WTC11 (cell line): ENCODE results near the gene IGF2BP3. TPM values are rescaled to one million over a fixed set of nuclear protein-coding genes. Genes with fewer than 3 reads are reported as not detected.
A peak's percentile ranks its signal among the peaks of the same experiment; 100 is the strongest.

Source experiments
- ATAC-seq: fragments of 200-7000 bp; cut with Tn5 transposase; 2 replicates; pipeline ENCODE4 v1.10.0; 2021; ENCODE audit warnings: mild to moderate bottlenecking, moderate library complexity
- CTCF ChIA-PET: fragments of 300-600 bp; sonication (Branson Sonifier 250); formaldehyde crosslinking; loops from one replicate; lab custom pipeline; 2021; ENCODE audit warnings: antibody characterized with exemption; lab: Charles Lee
- POLR2A ChIA-PET: fragments of 350-600 bp; sonication (Branson Sonifier 250); formaldehyde crosslinking; loops from one replicate; lab custom pipeline; 2021; ENCODE audit warnings: antibody characterized with exemption; lab: Charles Lee
- DNase-seq: peaks from one replicate; pipeline ENCODE4 v3.0.0; 2021; ENCODE audit warnings: low spot score
- H3K27ac Mint-ChIP-seq: 2 replicates; pipeline ENCODE4 v1.8.0; 2021; ENCODE audit warnings: mixed read lengths
- H3K27me3 Mint-ChIP-seq: 2 replicates; pipeline ENCODE4 v1.8.0; 2021; ENCODE audit warnings: low read depth, mild to moderate bottlenecking, moderate library complexity, mixed read lengths
- H3K36me3 Mint-ChIP-seq: 2 replicates; pipeline ENCODE4 v1.8.0; 2021; ENCODE audit warnings: mixed read lengths
- H3K4me1 Mint-ChIP-seq: 2 replicates; pipeline ENCODE4 v1.8.0; 2022; ENCODE audit warnings: mixed read lengths
- H3K4me3 Mint-ChIP-seq: 2 replicates; pipeline ENCODE4 v1.8.0; 2021; ENCODE audit warnings: mild to moderate bottlenecking, moderate library complexity, mixed read lengths
- H3K9me3 Mint-ChIP-seq: 2 replicates; pipeline ENCODE4 v1.8.0; 2021; ENCODE audit warnings: mixed read lengths
- FOXP4 ChIP-seq: sonication (generic); formaldehyde crosslinking; IDR thresholded peaks from 2 replicates; pipeline ENCODE4 v1.8.0; 2022; ENCODE audit warnings: mild to moderate bottlenecking, missing genetic modification reagents
- GABPB1 ChIP-seq: sonication (generic); formaldehyde crosslinking; IDR thresholded peaks from 2 replicates; pipeline ENCODE4 v1.8.1; 2023; ENCODE audit warnings: mild to moderate bottlenecking, missing genetic modification reagents
- HMGXB4 ChIP-seq: sonication (generic); formaldehyde crosslinking; IDR thresholded peaks from 2 replicates; pipeline ENCODE4 v1.8.1; 2023; ENCODE audit warnings: mild to moderate bottlenecking, moderate library complexity, missing genetic modification reagents
- KAT7 ChIP-seq: sonication (generic); formaldehyde crosslinking; IDR thresholded peaks from 2 replicates; pipeline ENCODE4 v1.8.1; 2023; ENCODE audit warnings: missing genetic modification reagents, mild to moderate bottlenecking, borderline replicate concordance
- TEAD4 ChIP-seq: sonication (generic); formaldehyde crosslinking; IDR thresholded peaks from 2 replicates; pipeline ENCODE4 v1.8.0; 2022; ENCODE audit warnings: mild to moderate bottlenecking, missing genetic modification reagents
- USF2 ChIP-seq: sonication (generic); formaldehyde crosslinking; IDR thresholded peaks from 2 replicates; pipeline ENCODE4 v1.8.1; 2023; ENCODE audit warnings: mild to moderate bottlenecking, missing genetic modification reagents, moderate library complexity
- ZNF263 ChIP-seq: sonication (generic); formaldehyde crosslinking; IDR thresholded peaks from 2 replicates; pipeline ENCODE4 v1.8.1; 2022; ENCODE audit warnings: low read depth, mild to moderate bottlenecking, moderate library complexity, missing genetic modification reagents
- ZNF317 ChIP-seq: sonication (generic); formaldehyde crosslinking; IDR thresholded peaks from 2 replicates; pipeline ENCODE4 v1.8.1; 2023; ENCODE audit warnings: low read depth, mild to moderate bottlenecking, moderate library complexity, missing genetic modification reagents, borderline replicate concordance
- total RNA-seq: library from RNA; stranded (reverse); gene quantifications from 3 replicates; pipeline ENCODE4 v1.2.3, GENCODE V29; 2021
- TF ChIP-seq, protein P1 (sequence below): fragments of 250-450 bp; sonication (Bioruptor Pico); IDR thresholded peaks from 2 replicates; pipeline ENCODE4 v1.8.0; 2021; ENCODE audit warnings: mild to moderate bottlenecking
- TF ChIP-seq, protein P2 (sequence below): sonication (generic); formaldehyde crosslinking; IDR thresholded peaks from 2 replicates; pipeline ENCODE4 v1.8.1; 2022; ENCODE audit warnings: mild to moderate bottlenecking, moderate library complexity, missing genetic modification reagents
- TF ChIP-seq, protein P3 (sequence below): sonication (generic); formaldehyde crosslinking; IDR thresholded peaks from 2 replicates; pipeline ENCODE4 v1.8.1; 2023; ENCODE audit warnings: mild to moderate bottlenecking, missing genetic modification reagents
- TF ChIP-seq, protein P4 (sequence below): sonication (generic); formaldehyde crosslinking; IDR thresholded peaks from 2 replicates; pipeline ENCODE4 v1.8.1; 2023; ENCODE audit warnings: mild to moderate bottlenecking, missing genetic modification reagents, borderline replicate concordance
- TF ChIP-seq, protein P5 (sequence below): sonication (generic); formaldehyde crosslinking; IDR thresholded peaks from 2 replicates; pipeline ENCODE4 v1.8.0; 2022; ENCODE audit warnings: mild to moderate bottlenecking, missing genetic modification reagents

The IGF2BP3 gene
- total RNA-seq, 1 experiment from 2014 or later: 129 TPM

GRCh38 chr7:23469150-23469960, 936 bp downstream of the IGF2BP3 start (continued):
- TF ChIP-seq ZNF263 (0 out of 2 replicates have a peak, but pooled peaks have one; percentile 9), ZNF317 (CRISPR knock-in tag) (no peak), TEAD4 (CRISPR knock-in tag) (no peak), GABPB1 (CRISPR knock-in tag) (0 out of 2 replicates have a peak, but pooled peaks have one; percentile 14), USF2 (CRISPR knock-in tag) (no peak)
- TF ChIP-seq, protein P1, sequence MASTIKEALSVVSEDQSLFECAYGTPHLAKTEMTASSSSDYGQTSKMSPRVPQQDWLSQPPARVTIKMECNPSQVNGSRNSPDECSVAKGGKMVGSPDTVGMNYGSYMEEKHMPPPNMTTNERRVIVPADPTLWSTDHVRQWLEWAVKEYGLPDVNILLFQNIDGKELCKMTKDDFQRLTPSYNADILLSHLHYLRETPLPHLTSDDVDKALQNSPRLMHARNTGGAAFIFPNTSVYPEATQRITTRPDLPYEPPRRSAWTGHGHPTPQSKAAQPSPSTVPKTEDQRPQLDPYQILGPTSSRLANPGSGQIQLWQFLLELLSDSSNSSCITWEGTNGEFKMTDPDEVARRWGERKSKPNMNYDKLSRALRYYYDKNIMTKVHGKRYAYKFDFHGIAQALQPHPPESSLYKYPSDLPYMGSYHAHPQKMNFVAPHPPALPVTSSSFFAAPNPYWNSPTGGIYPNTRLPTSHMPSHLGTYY (CRISPR knock-in tag): no peak
- TF ChIP-seq, protein P2, sequence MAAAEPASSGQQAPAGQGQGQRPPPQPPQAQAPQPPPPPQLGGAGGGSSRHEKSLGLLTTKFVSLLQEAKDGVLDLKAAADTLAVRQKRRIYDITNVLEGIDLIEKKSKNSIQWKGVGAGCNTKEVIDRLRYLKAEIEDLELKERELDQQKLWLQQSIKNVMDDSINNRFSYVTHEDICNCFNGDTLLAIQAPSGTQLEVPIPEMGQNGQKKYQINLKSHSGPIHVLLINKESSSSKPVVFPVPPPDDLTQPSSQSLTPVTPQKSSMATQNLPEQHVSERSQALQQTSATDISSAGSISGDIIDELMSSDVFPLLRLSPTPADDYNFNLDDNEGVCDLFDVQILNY (CRISPR knock-in tag): no peak; the same call in 1 of the 2 replicates
- TF ChIP-seq, protein P3, sequence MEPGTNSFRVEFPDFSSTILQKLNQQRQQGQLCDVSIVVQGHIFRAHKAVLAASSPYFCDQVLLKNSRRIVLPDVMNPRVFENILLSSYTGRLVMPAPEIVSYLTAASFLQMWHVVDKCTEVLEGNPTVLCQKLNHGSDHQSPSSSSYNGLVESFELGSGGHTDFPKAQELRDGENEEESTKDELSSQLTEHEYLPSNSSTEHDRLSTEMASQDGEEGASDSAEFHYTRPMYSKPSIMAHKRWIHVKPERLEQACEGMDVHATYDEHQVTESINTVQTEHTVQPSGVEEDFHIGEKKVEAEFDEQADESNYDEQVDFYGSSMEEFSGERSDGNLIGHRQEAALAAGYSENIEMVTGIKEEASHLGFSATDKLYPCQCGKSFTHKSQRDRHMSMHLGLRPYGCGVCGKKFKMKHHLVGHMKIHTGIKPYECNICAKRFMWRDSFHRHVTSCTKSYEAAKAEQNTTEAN (CRISPR knock-in tag): no peak
- TF ChIP-seq, protein P4, sequence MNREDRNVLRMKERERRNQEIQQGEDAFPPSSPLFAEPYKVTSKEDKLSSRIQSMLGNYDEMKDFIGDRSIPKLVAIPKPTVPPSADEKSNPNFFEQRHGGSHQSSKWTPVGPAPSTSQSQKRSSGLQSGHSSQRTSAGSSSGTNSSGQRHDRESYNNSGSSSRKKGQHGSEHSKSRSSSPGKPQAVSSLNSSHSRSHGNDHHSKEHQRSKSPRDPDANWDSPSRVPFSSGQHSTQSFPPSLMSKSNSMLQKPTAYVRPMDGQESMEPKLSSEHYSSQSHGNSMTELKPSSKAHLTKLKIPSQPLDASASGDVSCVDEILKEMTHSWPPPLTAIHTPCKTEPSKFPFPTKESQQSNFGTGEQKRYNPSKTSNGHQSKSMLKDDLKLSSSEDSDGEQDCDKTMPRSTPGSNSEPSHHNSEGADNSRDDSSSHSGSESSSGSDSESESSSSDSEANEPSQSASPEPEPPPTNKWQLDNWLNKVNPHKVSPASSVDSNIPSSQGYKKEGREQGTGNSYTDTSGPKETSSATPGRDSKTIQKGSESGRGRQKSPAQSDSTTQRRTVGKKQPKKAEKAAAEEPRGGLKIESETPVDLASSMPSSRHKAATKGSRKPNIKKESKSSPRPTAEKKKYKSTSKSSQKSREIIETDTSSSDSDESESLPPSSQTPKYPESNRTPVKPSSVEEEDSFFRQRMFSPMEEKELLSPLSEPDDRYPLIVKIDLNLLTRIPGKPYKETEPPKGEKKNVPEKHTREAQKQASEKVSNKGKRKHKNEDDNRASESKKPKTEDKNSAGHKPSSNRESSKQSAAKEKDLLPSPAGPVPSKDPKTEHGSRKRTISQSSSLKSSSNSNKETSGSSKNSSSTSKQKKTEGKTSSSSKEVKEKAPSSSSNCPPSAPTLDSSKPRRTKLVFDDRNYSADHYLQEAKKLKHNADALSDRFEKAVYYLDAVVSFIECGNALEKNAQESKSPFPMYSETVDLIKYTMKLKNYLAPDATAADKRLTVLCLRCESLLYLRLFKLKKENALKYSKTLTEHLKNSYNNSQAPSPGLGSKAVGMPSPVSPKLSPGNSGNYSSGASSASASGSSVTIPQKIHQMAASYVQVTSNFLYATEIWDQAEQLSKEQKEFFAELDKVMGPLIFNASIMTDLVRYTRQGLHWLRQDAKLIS (CRISPR knock-in tag): 0 out of 2 replicates have a peak, but pooled peaks have one; percentile 18
- TF ChIP-seq, all 79 proteins: peak for 13

- DNase-seq: no peak
- POLR2A ChIA-PET: interaction anchor here (0.6 to 1.3 kb wide), 3 partner anchors 30 to 158 kb away, joined by 3 to 4 read pairs (median 3); no protein-coding TSS in a partner anchor
- CTCF ChIA-PET: interaction anchor here (1.1 to 2.1 kb wide), 2 partner anchors 110 to 196 kb away, joined by 3 to 9 read pairs; no protein-coding TSS in a partner anchor
- H3K27ac Mint-ChIP-seq: peak overlapping the region; percentile 97
- H3K4me1 Mint-ChIP-seq: peaks cover 40% of the 10 kb centered on the region
- H3K27me3 Mint-ChIP-seq: no peaks in the 10 kb centered on the region
- H3K9me3 Mint-ChIP-seq: no peaks in the 10 kb centered on the region
- peaks cover 11% of the 10 kb centered on the region for H3K36me3 Mint-ChIP-seq
- peak overlapping the region; percentile 99 for H3K4me3 Mint-ChIP-seq
- no peak for ATAC-seq
- TF ChIP-seq USF2 (CRISPR knock-in tag) (no peak), FOXP4 (CRISPR knock-in tag) (no peak; the same call in 1 of the 2 replicates), KAT7 (CRISPR knock-in tag) (0 out of 2 replicates have a peak, but pooled peaks have one; percentile 16), HMGXB4 (CRISPR knock-in tag) (peak; percentile 94)
- TF ChIP-seq, protein P4 (CRISPR knock-in tag): 0 out of 2 replicates have a peak, but pooled peaks have one; percentile 62
- TF ChIP-seq, protein P5, sequence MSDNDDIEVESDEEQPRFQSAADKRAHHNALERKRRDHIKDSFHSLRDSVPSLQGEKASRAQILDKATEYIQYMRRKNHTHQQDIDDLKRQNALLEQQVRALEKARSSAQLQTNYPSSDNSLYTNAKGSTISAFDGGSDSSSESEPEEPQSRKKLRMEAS (CRISPR knock-in tag): 0 out of 2 replicates have a peak, but pooled peaks have one; percentile 30
Observed at GRCh38 chr7:23468526-23469149, 1.7 kb downstream of the IGF2BP3 start.
